H4 (cell line): ENCODE results near the gene TFIP11. TPM values are rescaled to one million over a fixed set of nuclear protein-coding genes. Genes with fewer than 3 reads are reported as not detected.

Experiments used
- DNase-seq: peaks from one replicate; pipeline ENCODE4 v3.0.0-alpha.2; 2015; ENCODE audit warnings: low spot score
- total RNA-seq: library from RNA; depleted of rRNA; stranded (reverse); fragments of >200 nt; shearing (Covaris generic); gene quantifications from 2 replicates; pipeline ENCODE4 v1.2.3, GENCODE V29; 2014

TFIP11 gene
- total RNA-seq, 1 experiment from 2014 or later = 13.8 TPM

DNA sequence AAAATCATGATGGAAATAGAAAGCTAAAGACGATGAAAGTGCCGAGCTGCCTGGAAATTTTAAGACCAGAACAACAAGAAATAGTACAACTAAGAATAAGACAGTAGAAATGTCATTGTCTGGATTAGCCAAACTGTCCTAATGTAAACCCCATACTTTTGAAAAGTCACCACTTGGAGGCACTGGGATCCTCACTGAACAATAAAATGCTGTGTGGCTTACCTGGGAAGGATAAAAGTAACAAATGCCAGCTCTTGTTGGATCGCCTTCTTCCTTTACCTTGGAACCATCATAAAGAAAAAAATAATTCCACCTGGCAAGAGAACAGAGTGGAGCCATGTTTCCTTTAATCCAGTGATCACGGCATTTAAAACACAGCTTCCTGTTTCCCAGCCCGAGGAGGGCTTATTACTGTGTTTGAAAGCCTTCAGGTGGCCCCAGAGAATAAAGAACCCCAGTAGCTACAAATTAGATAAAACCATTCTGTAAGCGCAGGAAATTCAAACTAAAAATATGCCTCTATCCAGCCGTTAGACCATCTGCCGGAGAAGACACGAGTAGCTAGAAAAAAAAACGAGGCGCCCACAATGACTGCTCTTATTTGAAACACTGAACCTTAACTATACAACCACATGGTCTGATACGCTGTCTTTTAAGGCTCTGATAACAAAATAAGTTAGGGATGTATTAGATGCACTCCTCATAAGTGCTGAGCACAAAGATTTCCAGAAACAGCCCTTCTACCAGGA is 33.1 kb downstream of the TFIP11 start:
- DNase-seq = no peak

DNA sequence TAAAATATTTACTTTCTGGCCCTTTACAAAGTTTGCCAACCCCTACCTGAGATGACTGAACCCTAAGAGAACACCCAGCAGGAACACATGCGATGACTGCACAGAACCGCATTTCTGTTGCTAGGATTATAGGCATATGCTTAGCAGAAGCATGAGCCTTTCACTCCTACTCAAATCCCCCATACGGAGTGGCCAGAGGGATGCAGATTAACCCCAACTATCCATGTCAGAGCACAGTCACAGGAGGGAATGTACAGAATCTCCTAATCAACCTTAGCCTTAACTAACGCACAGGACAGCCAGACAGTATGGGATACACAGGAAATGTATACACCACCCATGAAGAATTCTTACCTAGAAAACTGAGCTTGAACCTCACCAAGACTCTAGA is 34.9 kb downstream of the TFIP11 start:
- no peak for DNase-seq

GRCh38 chr22:26476705-26477340 is 35.5 kb downstream of the TFIP11 start:
- DNase-seq = no peak

GRCh38 chr22:26474682-26475081 is 37.6 kb downstream of the TFIP11 start:
- no peak for DNase-seq

DNA sequence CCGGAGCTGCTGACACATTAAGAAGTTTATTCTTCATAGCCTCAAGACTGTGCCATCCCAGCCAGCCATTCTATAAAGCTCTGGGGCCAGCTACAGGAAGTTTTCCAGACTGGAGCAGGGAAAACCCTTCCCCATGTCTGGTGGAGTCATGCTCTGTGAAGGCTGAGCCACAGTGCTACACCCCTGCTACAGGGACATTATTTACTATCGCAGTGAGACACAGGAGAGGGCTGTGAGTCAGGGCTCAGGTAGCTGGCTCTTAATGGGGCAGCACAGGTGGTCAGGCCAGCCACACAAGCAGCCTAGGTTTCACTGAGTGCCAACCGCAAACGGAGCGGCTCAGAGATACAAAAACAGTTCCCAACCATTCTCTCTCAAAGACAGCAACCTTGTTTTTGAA is 40.8 kb downstream of the TFIP11 start:
- DNase-seq = peak; percentile 78

- DNase-seq = no peak
Observed at GRCh38 chr22:26470807-26471206, 41.5 kb downstream of the TFIP11 start.

DNA sequence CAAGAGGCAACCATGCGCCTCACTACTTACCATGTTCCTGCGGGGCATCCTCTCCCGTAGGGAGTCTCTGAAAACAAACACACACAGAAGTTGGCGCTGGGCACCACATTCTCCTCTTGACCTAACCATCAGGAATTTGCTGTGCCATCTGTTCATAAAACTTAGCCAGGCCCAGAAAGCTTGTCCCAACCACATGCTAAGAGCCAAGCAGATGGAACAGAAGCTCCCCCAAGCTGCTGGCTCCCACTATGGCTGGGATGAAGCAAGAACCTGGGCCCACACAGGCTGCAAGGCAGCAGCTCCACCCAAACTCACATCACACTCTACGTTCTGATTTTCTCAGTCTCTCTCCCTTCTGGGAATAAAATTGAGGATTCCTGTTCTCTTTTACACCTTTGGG is 46.1 kb downstream of the TFIP11 start:
- no peak for DNase-seq

DNA sequence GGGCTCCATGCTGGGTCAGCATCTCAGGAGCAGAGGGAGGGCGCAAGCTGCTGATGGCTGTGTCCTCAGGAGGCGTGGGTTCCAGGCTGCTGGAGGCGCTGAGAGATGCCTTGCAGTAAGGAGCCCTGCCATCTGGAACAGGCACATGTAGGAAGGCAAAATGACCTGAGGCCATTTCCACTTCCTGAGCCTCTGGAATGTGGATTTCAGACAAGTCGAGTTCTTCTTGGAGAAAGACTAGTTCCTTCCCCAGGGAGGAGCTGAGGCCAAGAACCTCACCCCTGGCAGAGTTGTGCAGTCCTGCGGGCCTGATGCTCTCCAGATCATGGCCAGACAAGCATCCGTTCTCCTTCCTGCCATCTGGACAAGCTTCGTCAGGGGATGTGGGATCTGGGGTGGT is 48.0 kb downstream of the TFIP11 start:
- DNase-seq = no peak

DNA sequence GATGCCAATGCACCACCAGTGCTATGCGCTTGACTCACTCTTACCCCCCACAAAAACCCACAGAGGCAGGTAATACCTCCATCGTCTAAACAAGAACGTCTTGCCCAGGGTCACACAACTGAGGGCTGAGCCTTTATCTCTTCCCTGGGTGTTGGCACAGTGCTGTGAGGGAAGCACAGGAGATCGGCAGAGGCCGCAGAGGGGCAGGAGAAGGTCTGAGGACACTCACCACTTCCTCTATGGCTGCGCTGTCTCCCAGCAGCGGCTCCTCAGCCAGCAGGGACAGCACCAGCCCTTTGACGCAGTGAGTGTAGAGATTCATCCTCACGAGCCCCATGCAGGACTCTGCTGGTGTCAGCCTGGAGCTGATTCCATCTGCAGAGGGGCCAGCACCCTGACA is 48.6 kb downstream of the TFIP11 start:
- DNase-seq = no peak

GRCh38 chr22:26463101-26463661 is 49.1 kb downstream of the TFIP11 start:
- no peak for DNase-seq

- DNase-seq = no peak
Observed at GRCh38 chr22:26462641-26463040, 49.6 kb downstream of the TFIP11 start.

DNA sequence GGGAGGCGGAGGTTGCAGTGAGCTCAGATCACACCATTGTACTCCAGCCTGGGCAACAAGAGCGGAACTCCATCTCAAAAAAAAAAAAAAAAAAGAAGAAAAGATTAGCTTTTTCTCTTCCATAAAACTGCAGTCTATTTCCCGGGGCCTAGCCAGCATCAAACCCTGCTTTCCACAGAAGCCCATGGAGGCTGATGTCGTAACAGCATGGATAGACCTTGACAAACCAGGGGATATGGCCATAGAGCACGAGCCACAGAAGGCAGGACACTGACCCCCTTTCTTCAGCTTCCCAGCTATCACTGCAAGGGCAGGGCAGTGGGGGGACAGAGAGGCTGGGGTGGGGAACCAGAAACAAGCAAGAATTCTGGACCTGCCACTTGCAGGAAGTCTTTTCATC is 50.2 kb downstream of the TFIP11 start:
- no peak for DNase-seq

DNA sequence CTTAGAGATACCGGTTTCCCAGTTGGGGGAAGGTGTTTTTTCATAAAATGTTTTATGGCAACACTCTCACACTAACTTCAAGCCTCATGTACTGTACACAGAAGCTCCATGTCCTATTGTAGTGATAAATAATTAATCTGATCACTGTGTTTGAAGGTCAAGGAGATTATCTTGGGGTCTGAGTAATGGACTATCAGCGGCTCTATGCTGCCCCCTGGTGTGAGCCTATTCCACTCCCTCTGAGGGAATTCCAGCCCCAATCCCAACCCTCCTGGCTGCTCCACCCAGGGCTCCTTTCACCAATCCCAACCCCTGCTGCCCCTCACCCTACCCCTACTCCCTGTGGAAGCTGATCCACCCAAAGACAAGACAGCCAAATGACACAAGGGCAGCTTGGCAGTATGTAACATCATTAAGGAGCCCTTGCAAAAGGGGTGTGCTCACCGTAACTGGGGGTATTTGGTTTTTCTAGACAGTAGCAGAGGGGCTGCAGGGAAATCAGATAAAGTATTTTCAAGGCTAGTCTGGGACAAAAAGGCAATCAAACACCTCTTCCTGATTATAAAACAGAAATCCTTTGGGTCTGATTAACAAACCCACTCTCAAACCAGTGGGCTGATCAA is 51.0 kb downstream of the TFIP11 start:
- DNase-seq = no peak

GRCh38 chr22:26460202-26460601 is 52.1 kb downstream of the TFIP11 start:
- no peak for DNase-seq

GRCh38 chr22:26457661-26458272 is 54.5 kb downstream of the TFIP11 start:
- DNase-seq = no peak

DNA sequence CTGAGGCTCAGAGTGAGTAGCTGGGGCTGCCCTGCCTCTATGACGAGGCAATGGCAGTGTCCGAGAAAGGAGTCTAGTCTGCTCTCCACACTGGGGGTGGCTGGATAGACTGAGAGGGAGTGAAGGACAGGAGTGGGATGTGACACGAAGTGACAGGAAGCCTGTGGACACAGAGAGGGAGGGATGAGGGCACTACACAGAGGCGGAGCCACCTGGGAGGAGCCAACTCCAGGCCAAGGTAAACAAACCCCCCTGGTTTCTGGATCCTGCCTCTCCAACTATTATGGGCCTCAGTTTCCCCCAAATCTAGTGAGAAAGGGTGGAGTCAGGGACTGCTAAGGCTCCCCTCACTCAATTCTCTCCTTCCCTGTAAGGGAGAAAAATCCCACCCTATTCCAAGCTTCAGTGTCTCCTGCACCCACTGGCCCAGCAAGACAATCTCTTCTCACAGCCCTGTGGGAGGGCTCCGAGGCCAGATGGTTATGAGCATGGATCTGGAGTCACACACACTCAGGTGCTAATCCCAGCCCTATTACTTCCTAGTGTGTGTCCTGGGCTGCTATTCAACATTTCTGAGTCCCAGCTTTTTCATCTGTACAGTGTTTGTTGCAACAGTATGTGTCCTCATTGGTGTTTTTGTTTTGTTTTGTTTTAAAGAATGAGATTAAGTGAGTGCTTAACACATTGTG is 58.3 kb downstream of the TFIP11 start:
- DNase-seq = no peak

GRCh38 chr22:26453216-26453615 is 59.1 kb downstream of the TFIP11 start:
- no peak for DNase-seq

GRCh38 chr22:26452236-26453016 is 59.8 kb downstream of the TFIP11 start:
- no peak for DNase-seq

DNA sequence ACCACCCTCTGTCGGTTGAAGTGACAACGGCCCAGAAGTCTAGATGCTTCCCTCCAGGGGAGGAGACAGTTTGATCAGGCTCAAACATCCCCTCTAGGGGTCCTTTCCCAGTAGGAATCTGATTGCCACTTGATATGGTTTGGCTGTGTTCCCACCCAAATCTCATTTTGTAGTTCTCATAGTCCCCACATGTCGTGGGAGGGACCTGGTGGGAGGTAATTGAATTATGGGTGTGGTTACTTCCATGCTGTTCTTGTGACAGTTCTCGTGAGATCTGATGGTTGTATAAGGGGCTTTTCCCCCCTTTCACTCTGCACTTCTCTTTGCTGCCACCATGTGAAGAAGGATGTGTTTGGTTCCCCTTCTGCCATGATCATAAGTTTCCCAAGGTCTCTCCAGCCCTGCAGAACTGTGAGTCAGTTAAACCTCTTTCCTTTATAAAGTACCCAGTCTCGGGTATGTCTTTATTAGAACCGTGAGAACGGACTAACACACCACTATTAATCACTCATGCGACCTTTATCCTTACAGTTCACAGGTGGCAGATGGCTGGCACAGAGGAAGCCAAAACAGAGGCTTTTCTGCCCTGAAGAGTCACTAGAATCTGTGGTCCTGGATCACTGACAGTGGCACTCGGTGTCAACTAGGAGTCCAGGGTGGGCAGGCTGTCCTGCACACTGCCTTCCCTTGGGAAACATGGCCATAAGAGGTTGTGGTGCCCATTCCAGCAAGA is 61.7 kb downstream of the TFIP11 start:
- no peak for DNase-seq

DNA sequence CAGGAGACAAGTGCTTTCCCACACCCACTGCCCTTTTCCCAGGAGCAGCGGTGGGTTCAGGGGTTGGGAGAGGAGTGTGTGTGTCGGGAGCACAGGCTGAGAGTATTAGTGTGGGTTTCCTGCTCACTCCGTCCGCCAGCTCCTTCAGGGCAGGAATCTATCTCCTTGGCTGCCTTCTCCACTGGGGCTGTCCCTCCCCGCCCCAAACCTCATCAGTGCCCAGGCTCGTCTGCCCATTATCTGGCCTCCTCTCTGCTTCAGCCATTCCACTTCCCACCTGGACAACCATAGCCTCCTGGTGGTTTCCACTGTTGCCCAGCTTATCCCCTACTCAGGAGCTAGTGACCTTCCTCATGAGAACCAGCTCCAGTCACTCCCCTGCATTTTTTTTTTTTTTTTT is 63.3 kb downstream of the TFIP11 start:
- no peak for DNase-seq
